Omental fat pad (tissue), 4 donors: ENCODE data around the gene C12orf76. TPM values are rescaled to one million over a fixed set of nuclear protein-coding genes. Genes with fewer than 3 reads are reported as not detected.

ENCODE experiments used
- ATAC-seq: fragments of 150-250 bp; one replicate; pipeline ENCODE4 v1.9.1; 2016; ENCODE audit warnings: mild to moderate bottlenecking, moderate library complexity; ENCODE audit not compliant: low FRiP score
- DNase-seq: peaks from one replicate; pipeline ENCODE4 v3.0.0-alpha.2; 2019; ENCODE audit warnings: low spot score
- CTCF ChIP-seq, 3 donors: fragments of 450-650 bp; IDR thresholded peaks; one replicate each; pipeline ENCODE4 v1.5.1; 2016 to 2017; ENCODE audit warnings: antibody characterized with exemption in 3 of 3, mild to moderate bottlenecking in 3 of 3, moderate library complexity in 2 of 3
- total RNA-seq, 4 donors: library from RNA; depleted of rRNA; stranded (reverse); fragments of >200 nt; gene quantifications; one replicate each; pipeline ENCODE4 v1.1.0, GENCODE V29; 2016

C12orf76 gene
- total RNA-seq, 4 donors from 2014 or later = 7.4 to 17.0 (median 11.9) TPM

DNA sequence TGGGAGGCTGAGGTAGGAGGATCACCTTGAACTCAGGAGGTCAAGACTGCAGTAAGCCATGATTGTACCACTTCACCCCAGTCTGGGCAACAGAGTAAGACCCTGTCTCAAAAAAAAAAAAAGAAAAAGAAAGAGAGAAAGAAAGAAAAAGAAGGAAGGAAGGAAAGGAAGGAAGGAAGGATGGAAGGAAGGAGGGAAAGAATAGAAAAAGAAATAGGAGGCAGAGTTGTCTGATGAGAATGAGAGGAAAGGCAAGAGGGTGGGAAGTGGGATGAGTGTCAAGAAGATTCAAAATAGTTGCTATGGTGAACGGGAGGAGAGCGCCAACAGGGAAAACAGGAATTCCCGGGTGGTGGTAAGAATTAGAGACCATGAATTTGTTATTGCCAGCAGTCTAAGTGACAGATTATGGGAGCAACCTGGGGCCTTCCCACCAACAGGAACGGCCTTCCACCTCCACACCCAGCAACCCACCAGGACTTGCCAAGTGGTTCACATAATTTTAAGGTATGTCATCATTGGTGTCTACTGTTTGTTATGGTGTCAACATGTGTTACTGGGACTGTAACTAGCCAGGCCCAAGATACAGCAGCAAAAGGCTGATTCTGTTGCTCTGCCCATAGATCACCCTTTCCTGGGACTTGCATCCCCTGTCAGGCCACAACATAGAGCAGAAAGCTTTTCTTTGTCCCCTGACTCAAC is 36.1 kb upstream of the C12orf76 start:
- no peak for TF ChIP-seq CTCF (IDR thresholded peaks at IDR 0.05)
- ATAC-seq (no peak), DNase-seq (no peak)

- TF ChIP-seq CTCF (IDR thresholded peaks at IDR 0.05) = no peak
- ATAC-seq = no peak
- no peak for DNase-seq
These were observed 32.1 kb upstream of the C12orf76 start for GRCh38 chr12:110080410-110080809.

- DNase-seq (no peak), ATAC-seq (no peak)
- TF ChIP-seq CTCF (IDR thresholded peaks at IDR 0.05) = no peak
These were observed 31.4 kb upstream of the C12orf76 start for GRCh38 chr12:110079477-110080400.

GRCh38 chr12:110077800-110078199 is 29.5 kb upstream of the C12orf76 start:
- DNase-seq (no peak), ATAC-seq (no peak)
- TF ChIP-seq CTCF (IDR thresholded peaks at IDR 0.05) = no peak

DNA sequence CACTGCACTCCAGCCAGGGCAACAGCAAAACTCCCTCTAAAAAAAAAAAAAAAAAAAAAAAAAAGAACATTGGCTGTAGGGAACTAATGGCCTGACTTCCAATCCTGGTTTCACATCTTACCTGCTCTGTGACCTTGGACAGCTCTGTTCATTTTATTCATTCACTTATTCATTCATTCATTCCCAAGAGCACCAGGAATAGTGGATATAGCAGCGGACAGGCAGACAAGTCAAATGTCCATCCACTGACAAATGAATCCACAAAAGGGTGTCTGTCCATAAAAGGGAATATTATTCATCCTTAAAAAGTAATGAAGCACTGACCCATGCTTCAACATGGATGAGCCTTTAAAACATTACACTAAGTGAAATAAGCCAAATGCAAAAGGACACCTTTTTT is 27.6 kb upstream of the C12orf76 start:
- no peak for ATAC-seq
- DNase-seq = no peak
- no peak for TF ChIP-seq CTCF (IDR thresholded peaks at IDR 0.05)

DNA sequence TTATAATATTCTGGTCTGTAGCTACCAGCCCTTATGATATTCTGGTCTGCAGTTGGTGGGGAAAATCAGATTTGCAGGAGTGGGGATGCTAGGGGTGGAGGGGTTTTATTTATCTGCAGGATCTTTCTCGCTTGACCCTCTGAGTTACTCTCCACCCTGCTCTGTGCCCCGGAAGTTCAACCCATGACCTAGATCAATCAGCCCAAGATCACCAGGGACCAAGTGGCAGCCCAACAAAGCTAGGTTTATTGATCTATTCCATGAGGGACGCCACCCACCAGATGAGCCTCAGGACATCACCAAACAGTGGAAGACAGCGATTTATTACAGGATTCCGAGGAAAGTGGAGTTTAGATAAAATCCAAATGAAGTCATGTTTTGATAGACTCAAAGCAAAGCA is 25.8 kb upstream of the C12orf76 start:
- ATAC-seq = no peak
- no peak for TF ChIP-seq CTCF (IDR thresholded peaks at IDR 0.05)
- DNase-seq = no peak
